HFF-Myc (cell line): ENCODE measurements around the gene PIGQ.

Experiments used
- DNase-seq: peaks from one replicate; pipeline ENCODE4 v3.0.0-alpha.2; 2011; ENCODE audit warnings: low read depth; ENCODE audit errors: extremely low read depth
- H3K4me3 ChIP-seq: replicated peaks from 2 replicates; pipeline ENCODE4 v1.5.1; 2011; ENCODE audit warnings: low read depth, mild to moderate bottlenecking, control low read depth, low read length
- TF ChIP-seq, protein P1 (sequence below): IDR thresholded peaks from 2 replicates; pipeline ENCODE4 v1.5.1; 2012; ENCODE audit warnings: mild to moderate bottlenecking, low read depth, low read length, control low read depth; ENCODE audit errors: missing control alignments

The PIGQ gene

DNA sequence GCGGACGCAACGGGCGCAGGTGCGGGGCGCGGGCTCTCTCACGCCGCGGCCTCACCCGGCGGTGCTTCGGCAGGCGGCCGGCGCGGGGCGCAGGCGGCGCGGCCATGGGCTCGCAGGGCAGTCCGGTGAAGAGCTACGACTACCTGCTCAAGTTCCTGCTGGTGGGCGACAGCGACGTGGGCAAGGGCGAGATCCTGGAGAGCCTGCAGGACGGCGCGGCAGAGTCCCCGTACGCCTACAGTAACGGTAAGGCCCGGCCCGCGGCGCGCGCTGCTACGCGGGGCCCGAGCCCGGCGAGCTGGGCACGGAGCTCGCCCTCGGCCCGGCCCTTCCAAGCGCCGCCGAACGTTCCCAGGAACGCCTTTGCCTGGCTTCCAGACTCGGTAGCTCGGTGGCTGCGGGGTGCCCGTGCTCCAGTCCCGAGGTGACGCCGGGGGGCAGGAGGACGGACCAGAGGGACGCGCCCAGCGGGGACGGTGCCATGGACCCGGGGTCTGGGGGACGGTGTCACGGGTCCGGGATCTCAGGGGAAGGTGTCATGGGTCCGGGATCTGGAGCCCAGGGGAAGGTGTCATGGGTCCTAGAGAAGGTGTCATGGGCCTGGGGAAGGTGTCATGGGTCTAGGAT lies 20.5 kb downstream of the PIGQ start:
- no peak for DNase-seq
- TF ChIP-seq, protein P1, sequence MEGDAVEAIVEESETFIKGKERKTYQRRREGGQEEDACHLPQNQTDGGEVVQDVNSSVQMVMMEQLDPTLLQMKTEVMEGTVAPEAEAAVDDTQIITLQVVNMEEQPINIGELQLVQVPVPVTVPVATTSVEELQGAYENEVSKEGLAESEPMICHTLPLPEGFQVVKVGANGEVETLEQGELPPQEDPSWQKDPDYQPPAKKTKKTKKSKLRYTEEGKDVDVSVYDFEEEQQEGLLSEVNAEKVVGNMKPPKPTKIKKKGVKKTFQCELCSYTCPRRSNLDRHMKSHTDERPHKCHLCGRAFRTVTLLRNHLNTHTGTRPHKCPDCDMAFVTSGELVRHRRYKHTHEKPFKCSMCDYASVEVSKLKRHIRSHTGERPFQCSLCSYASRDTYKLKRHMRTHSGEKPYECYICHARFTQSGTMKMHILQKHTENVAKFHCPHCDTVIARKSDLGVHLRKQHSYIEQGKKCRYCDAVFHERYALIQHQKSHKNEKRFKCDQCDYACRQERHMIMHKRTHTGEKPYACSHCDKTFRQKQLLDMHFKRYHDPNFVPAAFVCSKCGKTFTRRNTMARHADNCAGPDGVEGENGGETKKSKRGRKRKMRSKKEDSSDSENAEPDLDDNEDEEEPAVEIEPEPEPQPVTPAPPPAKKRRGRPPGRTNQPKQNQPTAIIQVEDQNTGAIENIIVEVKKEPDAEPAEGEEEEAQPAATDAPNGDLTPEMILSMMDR, result no peak

GRCh38 chr16:590815-591200 lies 21.0 kb downstream of the PIGQ start:
- DNase-seq, result no peak
- H3K4me3 ChIP-seq, result peak overlapping the region; percentile 74
- TF ChIP-seq, protein P1, result no peak

More for the DNA sequence above, 20.5 kb downstream of the PIGQ start:
- peak overlapping the region; percentile 74 for H3K4me3 ChIP-seq

DNA sequence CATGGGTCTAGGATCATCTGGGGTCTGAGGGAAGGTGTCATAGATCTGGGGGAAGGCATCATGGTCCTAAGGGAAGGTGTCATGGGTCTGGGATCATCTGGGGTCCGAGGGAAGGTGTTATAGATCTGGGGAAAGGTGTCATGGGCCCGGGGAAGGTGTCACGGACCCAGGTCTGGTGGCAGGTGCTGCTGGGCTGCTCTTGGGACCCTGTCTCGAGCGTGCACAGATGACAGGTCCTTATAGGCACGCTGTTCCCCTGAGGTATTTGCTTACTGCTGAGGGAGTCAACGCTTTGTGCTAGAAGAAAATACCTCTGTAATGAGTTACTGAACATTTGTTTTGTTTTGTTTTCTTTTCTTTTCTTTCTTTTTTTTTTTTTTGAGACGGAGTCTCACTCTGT lies 21.5 kb downstream of the PIGQ start:
- TF ChIP-seq, protein P1, result no peak
- DNase-seq, result no peak
- H3K4me3 ChIP-seq, result peak overlapping the region; percentile 74

DNA sequence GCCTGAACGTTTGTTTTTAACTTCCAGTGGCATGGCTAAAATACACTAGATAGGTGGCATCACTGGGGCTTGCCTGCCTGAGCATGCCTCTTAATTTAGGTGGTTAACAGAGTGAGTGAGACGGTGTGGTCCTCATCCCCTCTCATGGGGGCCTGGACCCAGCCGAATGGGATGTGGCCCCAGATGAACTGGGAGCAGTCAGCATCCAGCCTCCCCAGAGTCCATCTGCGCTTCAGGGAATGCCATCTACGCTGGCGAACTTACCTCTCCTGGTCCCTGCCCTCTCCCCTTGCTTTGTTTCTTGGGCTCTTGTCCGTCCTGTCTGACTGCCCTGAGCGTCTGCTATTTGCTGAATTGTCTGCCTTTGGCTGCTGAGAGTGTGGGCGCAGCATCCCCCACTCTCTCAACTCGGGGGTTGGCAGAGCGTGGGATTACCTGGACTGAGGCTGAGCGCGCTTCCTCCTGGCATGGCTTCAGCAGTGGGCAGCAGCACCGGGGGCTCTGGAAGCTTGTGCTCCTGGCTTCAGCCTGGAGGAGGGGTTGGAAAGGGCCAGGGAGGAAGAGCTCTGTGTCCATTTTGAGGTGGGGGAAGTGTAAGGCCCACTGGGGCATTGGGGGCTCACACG lies 22.2 kb downstream of the PIGQ start:
- H3K4me3 ChIP-seq, result no peak overlapping the region
- TF ChIP-seq, protein P1, result no peak
- DNase-seq, result no peak

- TF ChIP-seq, protein P1, result no peak
- no peak overlapping the region for H3K4me3 ChIP-seq
- no peak for DNase-seq
Observed at GRCh38 chr16:592518-593306, 22.9 kb downstream of the PIGQ start.

DNA sequence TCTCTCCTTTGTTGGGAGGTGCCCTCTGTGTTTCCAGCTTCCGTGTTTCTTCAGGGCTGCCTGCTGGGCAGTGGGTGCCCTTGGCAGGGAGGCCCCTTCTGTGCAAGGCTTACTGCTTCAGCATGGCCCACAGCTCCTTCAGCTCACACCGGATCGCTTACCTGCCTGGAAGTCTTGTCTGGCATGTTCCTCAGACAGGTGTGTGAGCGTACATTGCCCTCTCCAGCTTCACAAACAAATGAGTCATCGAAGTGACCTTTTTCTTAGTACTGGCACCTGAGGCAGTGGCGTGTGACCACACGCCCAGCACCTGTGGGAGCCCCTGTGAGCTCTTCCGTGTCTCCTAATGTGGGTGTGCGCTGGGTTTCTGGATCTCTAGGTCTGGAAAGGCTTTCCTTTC lies 23.6 kb downstream of the PIGQ start:
- no peak overlapping the region for H3K4me3 ChIP-seq
- TF ChIP-seq, protein P1, result no peak
- DNase-seq, result no peak
